ENCODE data around the gene TMEM222.
"Not testable (repeated sequence)": the region's sequence is repeated elsewhere in the genome, so short reads cannot be mapped to it uniquely, and the experiment has no call there.

TMEM222 gene

GRCh38 chr1:27383661-27384060, 61.7 kb downstream of the TMEM222 start:
- no peak overlapping the region for H3K4me3 ChIP-seq (ENCODE audit: control insufficient read depth, low read depth, low read length)
- TF ChIP-seq CTCF (conservative IDR thresholded peaks at IDR 0.05; ENCODE audit: control insufficient read depth, insufficient read depth, low read depth, low read length), result no peak
- DNase-seq (ENCODE audit: low read depth), result no peak

GRCh38 chr1:27384797-27385196, 62.8 kb downstream of the TMEM222 start:
- DNase-seq (ENCODE audit: low read depth); H3K4me3 ChIP-seq (ENCODE audit: control insufficient read depth, low read depth, low read length): not testable (repeated sequence)
